PC-9 (cell line): ENCODE measurements around the gene USH2A.

Source experiments
- EZH2 ChIP-seq: fragments of 200-600 bp; sonication (generic); IDR thresholded peaks from 2 replicates; pipeline ENCODE4 v1.8.0; 2017; ENCODE audit warnings: antibody characterized with exemption, low read depth
- TF ChIP-seq, protein P1 (sequence below): fragments of 200-600 bp; sonication (generic); conservative IDR thresholded peaks from 2 replicates; pipeline ENCODE4 v1.6.1; 2017; ENCODE audit warnings: mixed run types, antibody characterized with exemption, mild to moderate bottlenecking, moderate library complexity

DNA sequence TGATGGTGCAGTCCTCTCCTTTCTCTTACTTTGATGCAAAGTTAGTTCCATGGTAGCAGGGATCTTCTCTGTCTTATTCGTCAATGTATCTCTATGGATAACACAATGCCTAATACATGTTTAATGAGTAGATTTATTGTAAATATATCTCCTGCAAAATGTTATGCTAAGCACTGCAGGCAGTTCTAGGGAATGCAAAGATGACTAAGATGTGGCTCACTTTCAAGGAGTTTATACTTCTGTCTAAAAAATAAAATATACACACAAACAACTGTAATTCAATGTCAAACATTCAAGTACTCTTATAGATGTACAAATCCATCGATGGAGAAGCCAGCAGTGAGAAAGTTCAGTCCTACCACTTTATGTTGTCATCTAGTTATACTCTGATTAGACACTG lies 661.8 kb downstream of the USH2A start:
- TF ChIP-seq, protein P1, sequence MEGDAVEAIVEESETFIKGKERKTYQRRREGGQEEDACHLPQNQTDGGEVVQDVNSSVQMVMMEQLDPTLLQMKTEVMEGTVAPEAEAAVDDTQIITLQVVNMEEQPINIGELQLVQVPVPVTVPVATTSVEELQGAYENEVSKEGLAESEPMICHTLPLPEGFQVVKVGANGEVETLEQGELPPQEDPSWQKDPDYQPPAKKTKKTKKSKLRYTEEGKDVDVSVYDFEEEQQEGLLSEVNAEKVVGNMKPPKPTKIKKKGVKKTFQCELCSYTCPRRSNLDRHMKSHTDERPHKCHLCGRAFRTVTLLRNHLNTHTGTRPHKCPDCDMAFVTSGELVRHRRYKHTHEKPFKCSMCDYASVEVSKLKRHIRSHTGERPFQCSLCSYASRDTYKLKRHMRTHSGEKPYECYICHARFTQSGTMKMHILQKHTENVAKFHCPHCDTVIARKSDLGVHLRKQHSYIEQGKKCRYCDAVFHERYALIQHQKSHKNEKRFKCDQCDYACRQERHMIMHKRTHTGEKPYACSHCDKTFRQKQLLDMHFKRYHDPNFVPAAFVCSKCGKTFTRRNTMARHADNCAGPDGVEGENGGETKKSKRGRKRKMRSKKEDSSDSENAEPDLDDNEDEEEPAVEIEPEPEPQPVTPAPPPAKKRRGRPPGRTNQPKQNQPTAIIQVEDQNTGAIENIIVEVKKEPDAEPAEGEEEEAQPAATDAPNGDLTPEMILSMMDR = no peak
- TF ChIP-seq EZH2 = no peak
